Cardiac fibroblast (primary cell): ENCODE results near the gene MYLIP.
"Not testable (repeated sequence)": the region's sequence is repeated elsewhere in the genome, so short reads cannot be mapped to it uniquely, and the experiment has no call there.

Experiments
- DNase-seq, 2 donors: peaks; one replicate each; pipeline versions ENCODE4 v3.0.0 to v3.0.0-alpha.2; 2010; ENCODE audit warnings: low read depth in 2 of 2
- H3K4me3 ChIP-seq, 2 donors: replicated peaks in 1 of 2; 1 replicate in 1 of 2; 2 replicates in 1 of 2; pipeline ENCODE4 v1.5.1; 2011; ENCODE audit warnings: low read depth in 2 of 2, low read length in 2 of 2, mild to moderate bottlenecking in 2 of 2, moderate library complexity in 1 of 2
- CTCF ChIP-seq: IDR thresholded peaks from one replicate; pipeline ENCODE4 v1.5.1; 2011; ENCODE audit warnings: low read depth, mild to moderate bottlenecking, low read length, inconsistent platforms

MYLIP gene

GRCh38 chr6:16174416-16175078 is 45.7 kb downstream of the MYLIP start:
- no peak for TF ChIP-seq CTCF
- H3K4me3 ChIP-seq: no peak overlapping the region
- no peak for DNase-seq

DNA sequence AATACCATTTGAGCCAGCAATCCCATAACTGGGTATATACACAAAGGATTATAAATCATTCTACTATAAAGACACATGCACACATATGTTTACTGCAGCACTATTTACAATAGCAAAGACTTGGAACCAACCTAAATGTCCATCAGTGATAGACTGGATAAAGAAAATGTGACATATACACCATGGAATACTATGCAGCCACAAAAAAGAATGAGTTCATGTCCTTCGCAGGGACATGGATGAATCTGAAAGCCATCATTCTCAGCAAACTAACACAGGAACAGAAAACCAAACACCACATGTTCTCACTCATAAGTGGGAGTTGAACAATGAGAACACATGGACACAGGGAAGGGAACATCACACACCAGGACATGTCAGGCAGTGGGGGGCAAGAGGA is 47.7 kb downstream of the MYLIP start:
- not testable (repeated sequence) for H3K4me3 ChIP-seq, DNase-seq

DNA sequence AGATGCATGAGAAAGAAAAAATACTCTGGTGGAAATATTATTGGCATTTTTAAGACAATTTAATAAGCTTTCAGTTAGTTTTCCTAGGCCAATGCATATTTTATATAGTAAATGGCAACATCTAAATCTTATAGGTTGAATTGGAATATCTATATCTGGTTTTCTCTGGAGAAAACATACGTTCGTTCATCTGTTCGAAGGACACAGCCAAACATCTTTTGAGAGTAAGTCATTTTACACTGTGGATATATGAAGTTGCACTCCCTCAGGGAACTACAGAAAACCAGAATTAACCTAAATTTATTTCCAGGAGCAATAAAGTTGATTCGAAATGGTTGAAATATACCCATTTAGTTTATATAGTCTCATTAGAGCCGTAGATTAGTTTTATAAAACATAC is 49.0 kb downstream of the MYLIP start:
- TF ChIP-seq CTCF: no peak
- DNase-seq: no peak
- no peak overlapping the region for H3K4me3 ChIP-seq

DNA sequence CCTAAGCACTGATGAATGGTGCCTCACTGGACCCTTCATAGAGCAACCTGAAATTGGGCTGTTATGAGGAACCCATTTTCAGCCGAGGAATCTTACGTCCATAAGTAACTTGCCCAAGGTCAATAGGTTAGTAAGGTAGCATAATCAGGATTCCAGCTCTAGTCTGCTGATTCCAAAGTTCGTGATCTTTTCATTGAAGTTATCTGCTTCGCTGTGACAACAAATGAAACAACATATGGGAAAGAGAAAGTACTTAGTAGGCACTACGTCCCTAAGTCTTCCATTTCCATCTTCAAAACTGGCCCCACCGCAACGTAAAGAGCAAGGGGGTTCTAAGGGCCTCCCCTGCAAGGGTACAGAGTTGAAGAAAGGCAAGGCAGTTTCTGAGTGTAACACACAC is 49.5 kb downstream of the MYLIP start:
- no peak for DNase-seq
- no peak for TF ChIP-seq CTCF
- no peak overlapping the region for H3K4me3 ChIP-seq

GRCh38 chr6:16179063-16179462 is 50.2 kb downstream of the MYLIP start:
- no peak overlapping the region for H3K4me3 ChIP-seq
- TF ChIP-seq CTCF: no peak
- DNase-seq: no peak

- no peak overlapping the region for H3K4me3 ChIP-seq
- DNase-seq: no peak
- TF ChIP-seq CTCF: no peak
Observed at GRCh38 chr6:16179970-16180431, 51.1 kb downstream of the MYLIP start.

GRCh38 chr6:16180696-16181438 is 52.0 kb downstream of the MYLIP start:
- TF ChIP-seq CTCF: no peak
- H3K4me3 ChIP-seq: no peak overlapping the region
- no peak for DNase-seq
